WTC11 (cell line): ENCODE measurements around the gene IL12RB2. TPM values are rescaled to one million over a fixed set of nuclear protein-coding genes. Genes with fewer than 3 reads are reported as not detected.

Experiments used
- ATAC-seq: fragments of 200-7000 bp; cut with Tn5 transposase; 2 replicates; pipeline ENCODE4 v1.10.0; 2021; ENCODE audit warnings: mild to moderate bottlenecking, moderate library complexity
- CTCF ChIA-PET: fragments of 300-600 bp; sonication (Branson Sonifier 250); formaldehyde crosslinking; loops from one replicate; lab custom pipeline; 2021; ENCODE audit warnings: antibody characterized with exemption; lab: Charles Lee
- POLR2A ChIA-PET: fragments of 350-600 bp; sonication (Branson Sonifier 250); formaldehyde crosslinking; loops from one replicate; lab custom pipeline; 2021; ENCODE audit warnings: antibody characterized with exemption; lab: Charles Lee
- DNase-seq: peaks from one replicate; pipeline ENCODE4 v3.0.0; 2021; ENCODE audit warnings: low spot score
- H3K27ac Mint-ChIP-seq: 2 replicates; pipeline ENCODE4 v1.8.0; 2021; ENCODE audit warnings: mixed read lengths
- H3K27me3 Mint-ChIP-seq: 2 replicates; pipeline ENCODE4 v1.8.0; 2021; ENCODE audit warnings: low read depth, mild to moderate bottlenecking, moderate library complexity, mixed read lengths
- H3K36me3 Mint-ChIP-seq: 2 replicates; pipeline ENCODE4 v1.8.0; 2021; ENCODE audit warnings: mixed read lengths
- H3K4me1 Mint-ChIP-seq: 2 replicates; pipeline ENCODE4 v1.8.0; 2022; ENCODE audit warnings: mixed read lengths
- H3K4me3 Mint-ChIP-seq: 2 replicates; pipeline ENCODE4 v1.8.0; 2021; ENCODE audit warnings: mild to moderate bottlenecking, moderate library complexity, mixed read lengths
- H3K9me3 Mint-ChIP-seq: 2 replicates; pipeline ENCODE4 v1.8.0; 2021; ENCODE audit warnings: mixed read lengths
- AFF4 ChIP-seq: sonication (generic); formaldehyde crosslinking; IDR thresholded peaks from 2 replicates; pipeline ENCODE4 v1.8.1; 2023; ENCODE audit warnings: mild to moderate bottlenecking, missing genetic modification reagents, borderline replicate concordance
- CBFB ChIP-seq: sonication (generic); formaldehyde crosslinking; IDR thresholded peaks from 2 replicates; pipeline ENCODE4 v1.8.1; 2022; ENCODE audit warnings: mild to moderate bottlenecking, low read depth, missing genetic modification reagents
- ESRRA ChIP-seq: sonication (generic); formaldehyde crosslinking; IDR thresholded peaks from 2 replicates; pipeline ENCODE4 v1.8.1; 2022; ENCODE audit warnings: mild to moderate bottlenecking, missing genetic modification reagents, borderline replicate concordance
- GABPB1 ChIP-seq: sonication (generic); formaldehyde crosslinking; IDR thresholded peaks from 2 replicates; pipeline ENCODE4 v1.8.1; 2023; ENCODE audit warnings: mild to moderate bottlenecking, missing genetic modification reagents
- GRHL2 ChIP-seq: fragments of 250-450 bp; sonication (Bioruptor Pico); IDR thresholded peaks from 2 replicates; pipeline ENCODE4 v1.8.0; 2022; ENCODE audit warnings: mild to moderate bottlenecking, moderate library complexity; ENCODE audit not compliant: insufficient replicate concordance, severe bottlenecking
- KAT7 ChIP-seq: sonication (generic); formaldehyde crosslinking; IDR thresholded peaks from 2 replicates; pipeline ENCODE4 v1.8.1; 2023; ENCODE audit warnings: missing genetic modification reagents, mild to moderate bottlenecking, borderline replicate concordance
- MAX ChIP-seq: sonication (generic); formaldehyde crosslinking; IDR thresholded peaks from 2 replicates; pipeline ENCODE4 v1.8.0; 2022; ENCODE audit warnings: mild to moderate bottlenecking, missing genetic modification reagents
- MXD4 ChIP-seq: fragments of 250-450 bp; sonication (Bioruptor Pico); IDR thresholded peaks from 2 replicates; pipeline ENCODE4 v1.8.0; 2021; ENCODE audit warnings: mild to moderate bottlenecking, moderate library complexity, borderline replicate concordance
- RELA ChIP-seq: sonication (generic); formaldehyde crosslinking; IDR thresholded peaks from 2 replicates; pipeline ENCODE4 v1.8.1; 2022; ENCODE audit warnings: missing genetic modification reagents, mild to moderate bottlenecking, borderline replicate concordance
- SP1 ChIP-seq: sonication (generic); formaldehyde crosslinking; conservative IDR thresholded peaks from 2 replicates; pipeline ENCODE4 v1.8.1; 2022; ENCODE audit warnings: missing genetic modification reagents
- TCF7 ChIP-seq: sonication (generic); formaldehyde crosslinking; IDR thresholded peaks from 2 replicates; pipeline ENCODE4 v1.8.0; 2022; ENCODE audit warnings: mild to moderate bottlenecking, low read depth, missing genetic modification reagents, moderate library complexity
- ZNF121 ChIP-seq: sonication (generic); formaldehyde crosslinking; IDR thresholded peaks from 2 replicates; pipeline ENCODE4 v1.8.0; 2023; ENCODE audit warnings: missing genetic modification reagents
- ZNF281 ChIP-seq: sonication (generic); formaldehyde crosslinking; IDR thresholded peaks from 2 replicates; pipeline ENCODE4 v1.8.0; 2023; ENCODE audit warnings: mild to moderate bottlenecking, missing genetic modification reagents
- ZNF532 ChIP-seq: fragments of 250-450 bp; sonication (Bioruptor Pico); IDR thresholded peaks from 2 replicates; pipeline ENCODE4 v1.9.0; 2021; ENCODE audit warnings: mild to moderate bottlenecking, borderline replicate concordance
- total RNA-seq: library from RNA; stranded (reverse); gene quantifications from 3 replicates; pipeline ENCODE4 v1.2.3, GENCODE V29; 2021

Gene IL12RB2
- total RNA-seq, 1 experiment from 2014 or later = 0.81 TPM

- TF ChIP-seq RELA (CRISPR knock-in tag) (no peak), MXD4 (CRISPR knock-in tag) (no peak), ZNF281 (no peak), CBFB (CRISPR knock-in tag) (no peak), ZNF532 (CRISPR knock-in tag) (no peak), ESRRA (CRISPR knock-in tag) (no peak), GRHL2 (CRISPR knock-in tag) (no peak), AFF4 (no peak)
- CTCF ChIA-PET = interaction anchor here (2.9 kb wide), 1 partner anchor 50 kb away, joined by 35 read pairs; no protein-coding TSS in a partner anchor
These were observed 43.5 kb upstream of the IL12RB2 start for GRCh38 chr1:67264152-67264551.

GRCh38 chr1:67264899-67265298 lies 42.8 kb upstream of the IL12RB2 start:
- no peak for ATAC-seq
- DNase-seq = no peak
- TF ChIP-seq GABPB1 (CRISPR knock-in tag) (no peak), KAT7 (CRISPR knock-in tag) (no peak), TCF7 (CRISPR knock-in tag) (no peak), ZNF121 (no peak), SP1 (CRISPR knock-in tag) (no peak), ZNF532 (CRISPR knock-in tag) (no peak), MAX (CRISPR knock-in tag) (no peak)
- H3K9me3 Mint-ChIP-seq = no peaks in the 10 kb centered on the region
- H3K4me1 Mint-ChIP-seq = peaks cover 34% of the 10 kb centered on the region
- ChIA-PET POLR2A (no interaction called here), CTCF (no interaction called here)
- H3K27me3 Mint-ChIP-seq = no peaks in the 10 kb centered on the region; the same call in 1 of the 2 replicates
- no peak overlapping the region for H3K4me3 Mint-ChIP-seq
- H3K36me3 Mint-ChIP-seq = no peaks in the 10 kb centered on the region
- H3K27ac Mint-ChIP-seq = no peak overlapping the region

More at GRCh38 chr1:67264152-67264551, 43.5 kb upstream of the IL12RB2 start:
- DNase-seq (no peak), ATAC-seq (no peak)
- Mint-ChIP-seq H3K4me3 (no peak overlapping the region), H3K4me1 (peaks cover 36% of the 10 kb centered on the region), H3K27ac (no peak overlapping the region), H3K27me3 (no peaks in the 10 kb centered on the region; the same call in 1 of the 2 replicates), H3K36me3 (no peaks in the 10 kb centered on the region), H3K9me3 (no peaks in the 10 kb centered on the region)
- POLR2A ChIA-PET = no interaction called here
